ENCODE measurements around the gene GRK7. TPM values are rescaled to one million over a fixed set of nuclear protein-coding genes. Genes with fewer than 3 reads are reported as not detected.

Gene GRK7
- total and polyA plus RNA-seq, 5 experiments from 2014 or later, result 0.42 to 0.44 TPM; not detected in 3

DNA sequence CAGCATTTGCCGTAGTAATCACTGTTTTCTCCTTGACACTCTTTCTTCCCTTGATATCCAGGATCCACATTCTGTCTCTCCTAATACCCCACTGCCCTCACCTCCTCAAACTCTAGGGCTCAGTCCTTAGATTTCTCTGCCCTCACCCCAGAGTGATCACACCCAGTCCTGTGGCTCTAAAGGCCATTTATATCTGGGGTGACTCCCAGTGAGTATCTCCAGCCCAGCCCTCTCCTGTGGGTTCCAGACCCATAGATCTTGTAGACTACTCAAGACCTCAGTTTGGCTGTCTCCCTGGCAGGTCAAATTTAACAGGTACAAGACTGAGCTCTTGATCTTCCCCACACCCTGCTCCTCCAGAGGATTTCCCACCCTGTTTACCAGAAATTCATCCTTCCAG, 1.3 kb downstream of the GRK7 start:
- Mint-ChIP-seq H3K4me1 (peaks cover 0 to 7% (median 0%) of the 10 kb centered on the region in 4 donors), H3K36me3 (peaks cover 0 to 4% (median 0%) of the 10 kb centered on the region in 3 donors), H3K27ac (no peak overlapping the region), H3K4me3 (no peak overlapping the region), H3K9me3 (no peaks in the 10 kb centered on the region), H3K27me3 (no peaks in the 10 kb centered on the region)
- ATAC-seq, result no peak
- POLR2A ChIA-PET, result no interaction called here
- DNase-seq, result no peak

DNA sequence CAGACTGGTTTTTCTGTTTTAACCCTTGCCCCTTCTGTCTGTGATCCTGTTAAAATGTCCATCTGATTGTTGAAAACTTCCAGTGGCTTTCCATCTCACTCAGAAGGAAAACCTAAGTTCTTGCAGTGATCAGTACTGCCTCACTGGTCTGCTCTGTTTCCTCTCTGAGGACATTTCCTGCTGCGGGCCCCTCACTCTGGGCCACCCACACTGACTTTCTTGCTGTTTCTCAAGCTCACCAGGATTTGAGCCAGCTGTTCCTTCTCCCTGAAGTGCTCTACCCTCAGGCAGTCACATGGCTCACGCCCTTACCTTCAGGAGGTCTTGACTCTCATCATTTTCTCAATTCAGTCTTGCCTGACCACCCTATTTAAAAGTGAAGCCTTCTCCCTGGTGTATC, 1.8 kb downstream of the GRK7 start:
- ATAC-seq, result no peak
- H3K9me3 Mint-ChIP-seq, result no peaks in the 10 kb centered on the region
- peaks cover 0 to 7% (median 0%) of the 10 kb centered on the region in 4 donors for H3K4me1 Mint-ChIP-seq
- H3K27me3 Mint-ChIP-seq, result no peaks in the 10 kb centered on the region
- no peak overlapping the region for H3K27ac Mint-ChIP-seq
- no peak for DNase-seq
- no peak overlapping the region for H3K4me3 Mint-ChIP-seq
- POLR2A ChIA-PET, result no interaction called here
- peaks cover 0 to 4% (median 0%) of the 10 kb centered on the region in 3 donors for H3K36me3 Mint-ChIP-seq

DNA sequence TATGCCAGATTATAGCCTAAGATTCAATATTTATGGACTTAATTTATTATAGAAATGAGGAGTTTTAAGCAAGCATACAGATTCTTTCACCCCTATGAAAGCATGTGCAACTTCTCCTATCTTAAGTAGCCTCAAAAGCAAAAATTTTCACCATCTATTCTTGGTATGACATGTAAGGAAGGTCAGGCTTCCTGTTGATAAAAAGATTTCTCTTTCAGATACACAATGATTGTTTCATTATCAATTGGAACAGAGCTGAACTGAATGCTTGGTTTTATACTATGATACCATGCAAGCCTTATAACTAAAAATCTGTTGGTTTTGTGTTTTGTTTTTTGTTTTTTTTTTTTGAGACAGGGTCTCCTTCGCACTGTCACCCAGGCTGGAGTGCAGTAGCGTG, 3.9 kb downstream of the GRK7 start:
- Mint-ChIP-seq H3K4me1 (peaks cover 0 to 7% (median 0%) of the 10 kb centered on the region in 4 donors), H3K27me3 (no peaks in the 10 kb centered on the region), H3K4me3 (no peak overlapping the region), H3K9me3 (no peaks in the 10 kb centered on the region), H3K36me3 (peaks cover 0 to 8% (median 0%) of the 10 kb centered on the region in 3 donors), H3K27ac (no peak overlapping the region)
- ATAC-seq (no peak), DNase-seq (no peak)
- POLR2A ChIA-PET, result no interaction called here

DNA sequence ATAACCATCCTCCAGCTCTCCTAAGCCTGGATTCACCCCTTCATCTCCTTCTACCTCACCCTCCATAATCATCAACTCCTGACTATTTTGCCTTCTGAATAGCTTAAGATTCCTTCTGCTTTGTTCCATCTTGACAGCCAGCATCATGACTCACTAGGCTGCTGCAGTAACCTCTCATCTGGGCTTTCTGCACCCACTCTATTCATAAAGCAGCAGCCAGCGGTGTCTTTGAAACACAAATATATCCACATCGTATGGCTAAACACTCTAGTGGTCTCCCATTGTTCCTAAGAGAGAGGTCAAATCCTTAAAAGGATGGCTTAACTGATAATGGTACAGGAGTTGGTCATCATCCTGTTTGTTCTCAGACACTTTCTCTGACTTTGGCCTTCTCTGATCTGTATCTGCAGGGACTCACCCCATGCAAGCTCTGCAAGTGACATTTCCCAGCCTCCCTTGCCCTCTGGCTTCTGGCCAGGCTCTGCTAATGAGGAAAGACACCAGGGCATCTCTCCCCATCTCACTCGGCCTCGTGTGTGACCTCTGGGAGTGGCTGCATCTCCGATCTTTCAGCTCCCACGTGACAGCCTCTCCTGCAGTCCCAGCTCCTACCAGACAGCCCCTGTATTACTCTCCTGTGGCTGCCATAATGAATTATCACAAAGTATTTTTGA, 6.2 kb downstream of the GRK7 start:
- Mint-ChIP-seq H3K9me3 (no peaks in the 10 kb centered on the region), H3K27ac (peak overlapping the region in 2 of 10 donors; percentile 0 to 7)
- DNase-seq, result no peak

DNA sequence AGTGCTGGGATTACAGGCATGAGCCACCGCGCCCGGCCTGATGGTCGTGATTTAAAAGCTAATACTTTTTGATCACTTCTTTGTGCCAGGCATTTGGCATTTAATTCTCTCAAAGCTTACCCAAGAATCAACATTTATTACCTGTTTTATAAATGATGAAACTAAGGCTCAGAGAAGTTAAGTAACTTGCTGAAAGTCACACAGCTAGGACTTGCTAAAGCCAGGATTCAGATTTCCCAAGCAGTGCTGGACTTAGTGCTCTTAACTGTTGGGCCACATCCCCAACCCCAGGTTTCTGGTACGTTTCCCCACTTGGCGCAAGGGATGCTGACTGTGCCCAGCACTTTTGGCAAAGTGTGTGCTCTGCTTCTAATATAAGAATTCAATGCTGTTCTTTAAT, 10.5 kb downstream of the GRK7 start:
- no peak for ATAC-seq
- peaks cover 0 to 4% (median 0%) of the 10 kb centered on the region in 3 donors for H3K36me3 Mint-ChIP-seq
- POLR2A ChIA-PET, result interaction anchor here (0.6 kb wide), 1 partner anchor 661 kb away, joined by 5 read pairs; no protein-coding TSS in a partner anchor
- no peak overlapping the region for H3K27ac Mint-ChIP-seq
- H3K27me3 Mint-ChIP-seq, result no peaks in the 10 kb centered on the region
- no peaks in the 10 kb centered on the region for H3K9me3 Mint-ChIP-seq
- H3K4me3 Mint-ChIP-seq, result no peak overlapping the region
- peaks cover 0 to 3% (median 0%) of the 10 kb centered on the region in 4 donors for H3K4me1 Mint-ChIP-seq
- no peak for DNase-seq

More for the DNA sequence above, 6.2 kb downstream of the GRK7 start:
- H3K4me1 Mint-ChIP-seq, result peaks cover 0 to 7% (median 0%) of the 10 kb centered on the region in 4 donors
- POLR2A ChIA-PET, result interaction anchor here (1.0 kb wide), 1 partner anchor 31 kb away, joined by 5 read pairs; the partner anchor contains the start of gene RNF7
- no peaks in the 10 kb centered on the region for H3K27me3 Mint-ChIP-seq
- H3K4me3 Mint-ChIP-seq, result no peak overlapping the region
- ATAC-seq, result no peak
- H3K36me3 Mint-ChIP-seq, result peaks cover 0 to 8% (median 0%) of the 10 kb centered on the region in 3 donors

DNA sequence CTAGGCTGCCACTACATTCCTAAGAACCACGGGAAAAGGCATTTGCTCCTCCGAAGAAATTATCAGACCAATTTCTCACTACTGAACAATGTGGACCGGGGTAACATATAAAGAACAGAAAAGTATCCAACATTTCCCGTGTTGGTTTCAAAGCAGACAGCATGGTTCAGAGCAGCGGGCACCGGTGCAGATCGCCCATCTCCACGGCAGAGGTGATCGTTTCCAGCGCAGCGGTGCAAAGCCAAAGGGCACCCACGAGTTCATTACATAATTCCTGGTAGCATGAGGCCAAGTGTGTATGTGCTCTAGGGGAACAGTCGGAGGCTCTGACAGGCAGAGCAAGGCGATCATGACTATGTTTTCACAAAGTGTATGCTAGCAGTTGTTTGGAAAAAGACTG, 13.2 kb downstream of the GRK7 start:
- Mint-ChIP-seq H3K4me3 (no peak overlapping the region), H3K4me1 (no peaks in the 10 kb centered on the region), H3K36me3 (no peaks in the 10 kb centered on the region), H3K27me3 (no peaks in the 10 kb centered on the region), H3K27ac (no peak overlapping the region), H3K9me3 (no peaks in the 10 kb centered on the region)
- POLR2A ChIA-PET, result no interaction called here
- DNase-seq (no peak), ATAC-seq (no peak)

DNA sequence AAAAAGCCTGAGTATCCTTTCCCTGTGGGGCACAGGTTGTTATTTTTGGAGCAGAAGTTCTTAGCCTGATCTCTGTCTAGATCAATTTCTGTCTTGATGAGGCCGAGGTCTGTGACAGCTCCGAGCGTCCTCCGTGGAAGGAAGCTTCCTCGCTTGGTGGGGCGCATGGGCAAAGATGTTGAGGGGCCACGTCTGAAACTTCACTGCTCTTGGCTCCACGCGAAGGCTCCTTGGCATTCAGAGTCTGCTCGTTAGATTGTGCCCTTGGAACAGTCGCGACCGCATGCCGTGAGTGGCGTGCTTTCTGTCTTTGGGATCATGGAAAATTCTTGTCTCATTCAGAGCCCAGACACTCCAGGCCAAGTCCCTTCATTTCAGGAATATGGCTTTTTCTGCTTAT, 13.7 kb downstream of the GRK7 start:
- peaks cover 0 to under 1% (median 0%) of the 10 kb centered on the region in 4 donors for H3K4me1 Mint-ChIP-seq
- ATAC-seq, result no peak
- POLR2A ChIA-PET, result no interaction called here

DNA sequence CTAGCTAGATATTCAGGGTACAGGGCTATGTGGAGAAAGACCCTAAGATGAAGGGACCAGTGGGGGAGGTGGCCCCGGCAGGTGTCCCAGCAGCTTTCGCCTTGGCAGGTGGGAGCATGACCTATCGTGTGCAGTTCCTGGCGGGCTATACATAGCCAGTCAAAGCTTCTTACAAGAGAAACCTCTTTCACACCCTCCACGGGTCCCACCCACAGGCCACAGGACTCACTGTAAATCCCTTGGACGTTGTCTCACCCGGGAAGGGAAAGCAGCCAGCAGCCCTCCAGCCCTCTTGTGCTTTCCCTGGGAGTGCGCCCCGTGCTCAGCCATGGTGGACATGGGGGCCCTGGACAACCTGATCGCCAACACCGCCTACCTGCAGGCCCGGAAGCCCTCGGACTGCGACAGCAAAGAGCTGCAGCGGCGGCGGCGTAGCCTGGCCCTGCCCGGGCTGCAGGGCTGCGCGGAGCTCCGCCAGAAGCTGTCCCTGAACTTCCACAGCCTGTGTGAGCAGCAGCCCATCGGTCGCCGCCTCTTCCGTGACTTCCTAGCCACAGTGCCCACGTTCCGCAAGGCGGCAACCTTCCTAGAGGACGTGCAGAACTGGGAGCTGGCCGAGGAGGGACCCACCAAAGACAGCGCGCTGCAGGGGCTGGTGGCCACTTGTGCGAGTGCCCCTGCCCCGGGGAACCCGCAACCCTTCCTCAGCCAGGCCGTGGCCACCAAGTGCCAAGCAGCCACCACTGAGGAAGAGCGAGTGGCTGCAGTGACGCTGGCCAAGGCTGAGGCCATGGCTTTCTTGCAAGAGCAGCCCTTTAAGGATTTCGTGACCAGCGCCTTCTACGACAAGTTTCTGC, 15.0 kb downstream of the GRK7 start:
- Mint-ChIP-seq H3K9me3 (no peaks in the 10 kb centered on the region), H3K27me3 (peaks cover 0 to 5% (median 0%) of the 10 kb centered on the region in 5 donors), H3K4me3 (no peak overlapping the region), H3K27ac (no peak overlapping the region), H3K4me1 (peaks cover 0 to 5% (median 0%) of the 10 kb centered on the region in 4 donors), H3K36me3 (no peaks in the 10 kb centered on the region)
- POLR2A ChIA-PET, result interaction anchor here (0.5 to 1.3 kb wide), 3 partner anchors 39 to 281 kb away, joined by 3 to 5 read pairs (median 4); no protein-coding TSS in a partner anchor
- ATAC-seq (no peak), DNase-seq (no peak)

More for the DNA sequence above, 13.7 kb downstream of the GRK7 start:
- DNase-seq, result no peak
- H3K27ac Mint-ChIP-seq, result peak overlapping the region in 1 of 10 donors; percentile 27
- H3K27me3 Mint-ChIP-seq, result peaks cover 0 to 1% (median 0%) of the 10 kb centered on the region in 5 donors
- H3K9me3 Mint-ChIP-seq, result no peaks in the 10 kb centered on the region
- H3K36me3 Mint-ChIP-seq, result no peaks in the 10 kb centered on the region
- H3K4me3 Mint-ChIP-seq, result no peak overlapping the region

DNA sequence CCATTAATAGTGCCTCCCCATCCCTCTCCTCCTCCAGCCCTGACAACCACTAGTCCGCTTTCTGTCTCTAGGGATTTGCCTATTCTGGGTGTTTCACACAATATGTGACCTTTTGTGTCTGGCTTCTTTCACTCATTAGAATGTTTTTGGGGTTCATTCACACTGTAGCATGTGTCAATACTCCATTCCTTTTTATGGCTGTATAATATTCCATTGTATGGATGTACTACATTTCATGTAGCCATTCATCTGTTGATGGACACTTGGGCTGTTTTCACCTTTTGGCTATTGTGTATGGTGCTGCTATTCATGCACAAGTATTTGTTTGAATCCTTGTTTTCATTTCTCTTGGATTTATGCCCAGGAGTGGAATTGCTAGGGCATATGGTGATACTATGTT, 16.5 kb downstream of the GRK7 start:
- H3K9me3 Mint-ChIP-seq, result no peaks in the 10 kb centered on the region
- H3K27me3 Mint-ChIP-seq, result peaks cover 0 to 5% (median 0%) of the 10 kb centered on the region in 5 donors
- POLR2A ChIA-PET, result no interaction called here
- no peak overlapping the region for H3K27ac Mint-ChIP-seq
- DNase-seq, result no peak
- no peaks in the 10 kb centered on the region for H3K36me3 Mint-ChIP-seq
- peaks cover 0 to 7% (median 0%) of the 10 kb centered on the region in 4 donors for H3K4me1 Mint-ChIP-seq
- no peak overlapping the region for H3K4me3 Mint-ChIP-seq
- no peak for ATAC-seq

DNA sequence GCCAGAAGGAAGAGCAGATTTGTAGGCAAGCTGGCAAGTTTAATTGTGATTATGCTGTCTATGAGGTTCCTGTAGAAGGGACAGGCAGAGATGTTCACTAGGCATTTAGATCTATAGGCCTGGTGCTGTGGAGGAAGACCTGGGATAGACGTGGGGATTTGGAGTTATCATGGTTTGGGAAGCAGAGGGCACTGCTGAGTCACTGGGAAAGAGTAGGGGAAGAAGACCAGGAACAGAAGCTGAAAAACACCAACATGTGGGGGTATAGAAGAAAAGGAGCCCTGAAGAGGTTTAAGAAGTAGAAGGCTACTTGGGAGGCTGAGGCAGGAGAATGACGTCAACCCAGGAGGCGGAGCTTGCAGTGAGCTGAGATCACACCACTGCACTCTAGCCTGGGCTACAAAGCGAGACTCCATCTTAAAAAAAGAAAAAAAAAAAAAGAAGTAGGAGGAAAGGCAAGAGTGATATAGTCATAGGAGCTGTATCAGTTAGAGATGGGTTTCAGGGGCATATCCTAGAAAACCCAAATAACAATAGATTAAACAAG, 19.3 kb downstream of the GRK7 start:
- no peak for ATAC-seq
- Mint-ChIP-seq H3K36me3 (no peaks in the 10 kb centered on the region), H3K4me1 (peaks cover 0 to 7% (median 0%) of the 10 kb centered on the region in 4 donors), H3K27ac (peak overlapping the region in 2 of 10 donors; percentile 1 to 8), H3K4me3 (no peak overlapping the region), H3K9me3 (no peaks in the 10 kb centered on the region), H3K27me3 (peaks cover 0 to 5% (median 0%) of the 10 kb centered on the region in 5 donors)
- POLR2A ChIA-PET, result interaction anchor here (1.8 kb wide), 1 partner anchor 15 kb away, joined by 4 read pairs; no protein-coding TSS in a partner anchor
- DNase-seq, result no peak

DNA sequence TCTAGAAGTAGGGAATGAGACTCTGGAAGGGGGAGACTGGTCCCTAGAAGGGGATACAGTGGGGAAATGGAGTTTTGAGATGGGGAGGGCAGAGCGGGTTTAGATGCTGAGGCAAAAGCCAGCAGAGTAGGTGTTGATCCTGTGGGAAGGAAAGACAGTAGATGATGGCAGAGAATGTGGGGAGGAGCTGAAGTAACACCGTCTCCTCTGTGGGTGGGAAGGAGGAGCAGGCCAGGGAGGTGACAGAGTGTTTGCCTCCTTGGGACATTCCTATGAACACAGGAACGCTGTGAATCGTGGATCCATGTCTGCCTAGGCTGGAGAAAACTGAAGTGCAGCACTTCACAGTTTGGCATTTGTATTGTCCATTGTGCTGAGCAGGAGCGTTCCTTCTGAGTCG, 20.4 kb downstream of the GRK7 start:
- Mint-ChIP-seq H3K4me1 (peaks cover 0 to 7% (median 0%) of the 10 kb centered on the region in 4 donors), H3K9me3 (no peaks in the 10 kb centered on the region)
- POLR2A ChIA-PET, result interaction anchor here (1.8 kb wide), 1 partner anchor 13 kb away, joined by 4 read pairs; no protein-coding TSS in a partner anchor

DNA sequence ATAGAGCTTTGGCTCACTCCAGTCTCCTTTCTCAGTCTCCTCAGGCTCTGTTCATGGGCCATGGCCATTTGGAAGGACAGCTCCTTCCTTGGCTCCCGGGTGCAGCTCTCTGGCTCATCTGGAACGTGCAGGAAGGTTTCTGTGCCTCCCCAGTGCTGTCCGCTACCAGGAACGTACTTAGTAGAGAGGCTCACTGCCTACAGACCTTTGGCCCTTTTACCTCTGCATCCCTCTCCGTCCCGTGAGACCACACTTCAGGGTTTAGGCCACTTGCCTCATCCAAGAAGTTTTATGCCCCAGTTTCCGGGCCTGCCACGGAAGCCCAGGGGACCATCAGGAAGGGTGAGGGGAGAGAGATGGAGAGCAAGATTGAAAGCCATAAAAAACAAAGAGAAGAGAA, 20.9 kb downstream of the GRK7 start:
- POLR2A ChIA-PET, result interaction anchor here (1.8 kb wide), 1 partner anchor 13 kb away, joined by 4 read pairs; no protein-coding TSS in a partner anchor
- no peak for ATAC-seq
- no peak overlapping the region for H3K4me3 Mint-ChIP-seq
- H3K36me3 Mint-ChIP-seq, result no peaks in the 10 kb centered on the region
- DNase-seq, result no peak
- peak overlapping the region in 1 of 10 donors; percentile 19 for H3K27ac Mint-ChIP-seq
- peaks cover 0 to 5% (median 0%) of the 10 kb centered on the region in 5 donors for H3K27me3 Mint-ChIP-seq
- H3K4me1 Mint-ChIP-seq, result peaks cover 0 to 7% (median 0%) of the 10 kb centered on the region in 4 donors
- no peaks in the 10 kb centered on the region for H3K9me3 Mint-ChIP-seq

More for the DNA sequence above, 20.4 kb downstream of the GRK7 start:
- ATAC-seq (no peak), DNase-seq (no peak)
- no peak overlapping the region for H3K27ac Mint-ChIP-seq
- H3K36me3 Mint-ChIP-seq, result no peaks in the 10 kb centered on the region
- peaks cover 0 to 5% (median 0%) of the 10 kb centered on the region in 5 donors for H3K27me3 Mint-ChIP-seq
- no peak overlapping the region for H3K4me3 Mint-ChIP-seq

All from naive thymus-derived CD8-positive, alpha-beta T cell (primary cell).